T-cell (primary cell): ENCODE data around the gene PTPRD. TPM values are rescaled to one million over a fixed set of nuclear protein-coding genes. Genes with fewer than 3 reads are reported as not detected.
"Not testable (repeated sequence)": the region's sequence is repeated elsewhere in the genome, so short reads cannot be mapped to it uniquely, and the experiment has no call there.

Source experiments
- ATAC-seq, 4 experiments: fragments of 200-7000 bp in 3 of 4; fragments of 150-1000 bp in 1 of 4; cut with Tn5 transposase; replicated peaks in 1 of 4; 1 replicate in 3 of 4; 2 replicates in 1 of 4; pipeline ENCODE4 v1.10.0; 2021; ENCODE audit warnings: moderate library complexity in 3 of 4, mild to moderate bottlenecking in 2 of 4, moderate number of reproducible peaks in 1 of 4
- CTCF ChIA-PET, 2 donors: fragments of 300-600 bp; sonication (Branson Sonifier 250); formaldehyde crosslinking; loops; one replicate each; lab custom pipeline; 2022; ENCODE audit warnings: antibody characterized with exemption in 2 of 2; lab: Charles Lee
- POLR2A ChIA-PET, 2 donors: fragments of 300-600 bp; sonication (Branson Sonifier 250); formaldehyde crosslinking; loops; one replicate each; lab custom pipeline; 2022; ENCODE audit warnings: antibody characterized with exemption in 2 of 2; lab: Charles Lee
- DNase-seq, 35 experiments: peaks; one replicate each; pipeline versions ENCODE4 v3.0.0 to v3.0.0-alpha.2; 2013 to 2023
- H3K27ac ChIP-seq: one replicate; pipeline ENCODE4 v1.5.1; 2013; ENCODE audit warnings: low read length
- H3K27me3 ChIP-seq, 2 experiments: replicated peaks in 1 of 2; 1 replicate in 1 of 2; 2 replicates in 1 of 2; pipeline versions ENCODE4 v1.6.1 to v1.7.0; 2013; ENCODE audit warnings: low read length in 1 of 2, mixed read lengths in 1 of 2; ENCODE audit not compliant: control insufficient read depth in 2 of 2, insufficient read depth in 2 of 2; ENCODE audit errors: extremely low read depth in 1 of 2
- H3K36me3 ChIP-seq, 2 donors: 1 replicate in 1 of 2; 2 replicates in 1 of 2; pipeline versions ENCODE4 v1.6.1 to v1.7.0; 2013; ENCODE audit warnings: low read length in 1 of 2; ENCODE audit not compliant: control insufficient read depth in 2 of 2, insufficient read depth in 1 of 2; ENCODE audit errors: extremely low read depth in 1 of 2
- H3K4me1 ChIP-seq, 2 experiments: 1 replicate in 1 of 2; 2 replicates in 1 of 2; pipeline versions ENCODE4 v1.6.1 to v1.7.0; 2013; ENCODE audit warnings: low read length in 2 of 2, mixed read lengths in 1 of 2; ENCODE audit not compliant: insufficient read depth in 2 of 2, control insufficient read depth in 1 of 2; ENCODE audit errors: extremely low read depth in 1 of 2
- H3K4me3 ChIP-seq, 2 donors: 1 replicate in 1 of 2; 2 replicates in 1 of 2; pipeline versions ENCODE4 v1.5.1 to v1.7.0; 2013; ENCODE audit warnings: mild to moderate bottlenecking in 2 of 2, low read length in 1 of 2, moderate library complexity in 1 of 2; ENCODE audit not compliant: control insufficient read depth in 1 of 2; ENCODE audit errors: extremely low read depth in 1 of 2
- H3K9me3 ChIP-seq: 2 replicates; pipeline ENCODE4 v1.7.0; 2013
- H3K27ac Mint-ChIP-seq, 2 donors: one replicate each; pipeline ENCODE4 v1.8.0; 2020 to 2021; ENCODE audit warnings: mild to moderate bottlenecking in 2 of 2, mixed read lengths in 2 of 2
- H3K27me3 Mint-ChIP-seq, 2 donors: one replicate each; pipeline ENCODE4 v1.8.0; 2021 to 2022; ENCODE audit warnings: mixed read lengths in 2 of 2
- H3K36me3 Mint-ChIP-seq: one replicate; pipeline ENCODE4 v1.8.0; 2021; ENCODE audit warnings: mixed read lengths
- H3K4me1 Mint-ChIP-seq, 3 donors: one replicate each; pipeline ENCODE4 v1.8.0; 2020 to 2022; ENCODE audit warnings: mixed read lengths in 3 of 3, mild to moderate bottlenecking in 1 of 3
- H3K4me3 Mint-ChIP-seq, 3 donors: one replicate each; pipeline ENCODE4 v1.8.0; 2020 to 2022; ENCODE audit warnings: mild to moderate bottlenecking in 3 of 3, mixed read lengths in 3 of 3, moderate library complexity in 3 of 3
- H3K9me3 Mint-ChIP-seq, 3 donors: one replicate each; pipeline ENCODE4 v1.8.0; 2020 to 2022; ENCODE audit warnings: mixed read lengths in 3 of 3
- WGBS: methylation state at CpG from one replicate; pipeline ENCODE4 v1.1.5; 2013; ENCODE audit warnings: missing lambda C conversion rate; ENCODE audit not compliant: insufficient coverage; 5-methylcytosine and 5-hydroxymethylcytosine counted together
- total RNA-seq, 35 experiments: library from RNA in 6 of 35; stranded (reverse) in 6 of 35; fragments of 120-200 nt in 1 of 35; gene quantifications; one replicate each; pipeline versions ENCODE4 v1.2.1 to v1.2.4 and lab custom pipeline; 2013 to 2026

Gene PTPRD
- total RNA-seq, 5 donors from 2014 or later (not counting 1 experiment from before 2014, with no cell fraction given): 0.13 to 0.61 (median 0.38) TPM; not detected in 2

GRCh38 chr9:9326749-9327148, 1286.1 kb downstream of the PTPRD start:
- Histone ChIP-seq H3K4me3 (no peak overlapping the region), H3K27ac (no peak overlapping the region), H3K4me1 (no peaks in the 10 kb centered on the region), H3K36me3 (no peaks in the 10 kb centered on the region), H3K27me3 (no peaks in the 10 kb centered on the region), H3K9me3 (no peaks in the 10 kb centered on the region)
- DNase-seq: no peak
- Mint-ChIP-seq H3K36me3 (no peaks in the 10 kb centered on the region), H3K9me3 (peaks cover 5 to 10% (median 8%) of the 10 kb centered on the region in 3 donors), H3K27ac (no peak overlapping the region), H3K4me1 (no peaks in the 10 kb centered on the region), H3K27me3 (no peaks in the 10 kb centered on the region), H3K4me3 (no peak overlapping the region)
- ATAC-seq: no peak
- CTCF ChIA-PET: no interaction called here
- POLR2A ChIA-PET: no interaction called here

- no peaks in the 10 kb centered on the region for H3K4me1 ChIP-seq
- H3K9me3 Mint-ChIP-seq: peaks cover 0 to 14% (median 7%) of the 10 kb centered on the region in 3 donors
- no peaks in the 10 kb centered on the region for H3K9me3 ChIP-seq
- no peaks in the 10 kb centered on the region for H3K27me3 Mint-ChIP-seq
- ATAC-seq: no peak
- H3K4me3 ChIP-seq: no peak overlapping the region
- WGBS: 67% methylated on average over 2 of the region's 2 CpGs
- no peak overlapping the region for H3K27ac Mint-ChIP-seq
- POLR2A ChIA-PET: no interaction called here
- DNase-seq: no peak
- no peaks in the 10 kb centered on the region for H3K4me1 Mint-ChIP-seq
- H3K27ac ChIP-seq: no peak overlapping the region
- no peaks in the 10 kb centered on the region for H3K27me3 ChIP-seq
- no peaks in the 10 kb centered on the region for H3K36me3 Mint-ChIP-seq
- H3K4me3 Mint-ChIP-seq: no peak overlapping the region
- CTCF ChIA-PET: no interaction called here
- no peaks in the 10 kb centered on the region for H3K36me3 ChIP-seq
These were observed 1293.8 kb downstream of the PTPRD start for GRCh38 chr9:9319007-9319406.

DNA sequence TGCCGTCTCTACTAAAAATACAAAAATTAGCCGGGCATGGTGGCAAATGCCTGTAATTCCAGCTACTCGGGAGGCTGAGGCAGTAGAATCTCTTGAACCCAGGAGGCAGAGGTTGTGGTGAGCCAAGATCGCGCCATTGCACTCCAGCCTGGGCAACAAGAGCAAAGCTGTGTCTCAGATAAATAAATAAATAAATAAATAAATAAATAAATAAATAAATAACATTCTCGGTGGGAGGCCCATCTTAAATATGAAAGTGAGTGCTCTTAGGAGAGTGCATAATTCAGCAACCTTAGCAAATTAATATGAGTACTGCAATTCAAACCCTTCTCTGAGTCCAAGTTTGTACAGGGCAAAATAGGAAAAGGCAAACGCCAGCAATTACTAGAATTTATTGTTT, 1302.1 kb downstream of the PTPRD start:
- H3K27me3 Mint-ChIP-seq, H3K9me3 Mint-ChIP-seq, H3K4me3 ChIP-seq, H3K27ac ChIP-seq, H3K9me3 ChIP-seq, ATAC-seq, CTCF ChIA-PET, DNase-seq, H3K4me1 Mint-ChIP-seq, H3K4me3 Mint-ChIP-seq, H3K27ac Mint-ChIP-seq, H3K36me3 Mint-ChIP-seq, H3K36me3 ChIP-seq, H3K27me3 ChIP-seq, POLR2A ChIA-PET, H3K4me1 ChIP-seq: not testable (repeated sequence)
- 100% methylated on average over 2 of the region's 7 CpGs for WGBS

- no peaks in the 10 kb centered on the region for H3K27me3 Mint-ChIP-seq
- no peak overlapping the region for H3K4me3 Mint-ChIP-seq
- ChIA-PET POLR2A (no interaction called here), CTCF (no interaction called here)
- no peaks in the 10 kb centered on the region for H3K36me3 ChIP-seq
- no peaks in the 10 kb centered on the region for H3K4me1 ChIP-seq
- no peak overlapping the region for H3K4me3 ChIP-seq
- no peaks in the 10 kb centered on the region for H3K4me1 Mint-ChIP-seq
- H3K27me3 ChIP-seq: no peaks in the 10 kb centered on the region
- no peak overlapping the region for H3K27ac ChIP-seq
- no peak overlapping the region for H3K27ac Mint-ChIP-seq
- H3K9me3 Mint-ChIP-seq: peaks cover 0 to 8% (median 7%) of the 10 kb centered on the region in 3 donors
- DNase-seq: no peak
- H3K36me3 Mint-ChIP-seq: no peaks in the 10 kb centered on the region
- no peak for ATAC-seq
- no peaks in the 10 kb centered on the region for H3K9me3 ChIP-seq
These were observed 1307.2 kb downstream of the PTPRD start for GRCh38 chr9:9305600-9305999.

- H3K4me1 ChIP-seq: no peaks in the 10 kb centered on the region
- no peak overlapping the region for H3K27ac Mint-ChIP-seq
These were observed 1313.7 kb downstream of the PTPRD start for GRCh38 chr9:9299134-9299533.

GRCh38 chr9:9286001-9286400, 1326.8 kb downstream of the PTPRD start:
- Histone ChIP-seq H3K4me1 (no peaks in the 10 kb centered on the region), H3K27me3 (no peaks in the 10 kb centered on the region), H3K9me3 (no peaks in the 10 kb centered on the region), H3K4me3 (no peak overlapping the region), H3K27ac (no peak overlapping the region), H3K36me3 (no peaks in the 10 kb centered on the region)
- Mint-ChIP-seq H3K9me3 (peaks cover 4 to 8% (median 7%) of the 10 kb centered on the region in 3 donors), H3K27me3 (no peaks in the 10 kb centered on the region), H3K4me1 (no peaks in the 10 kb centered on the region), H3K36me3 (no peaks in the 10 kb centered on the region), H3K4me3 (no peak overlapping the region), H3K27ac (no peak overlapping the region)
- POLR2A ChIA-PET: no interaction called here
- DNase-seq: no peak
- no peak for ATAC-seq
- CTCF ChIA-PET: no interaction called here
- WGBS: no CpG with 5 or more reads among the region's 2 CpGs

More at GRCh38 chr9:9299134-9299533, 1313.7 kb downstream of the PTPRD start:
- Histone ChIP-seq H3K9me3 (no peaks in the 10 kb centered on the region), H3K27me3 (no peaks in the 10 kb centered on the region), H3K27ac (no peak overlapping the region), H3K4me3 (no peak overlapping the region), H3K36me3 (no peaks in the 10 kb centered on the region)
- no peak for ATAC-seq
- ChIA-PET POLR2A (no interaction called here), CTCF (no interaction called here)
- Mint-ChIP-seq H3K4me3 (no peak overlapping the region), H3K27me3 (no peaks in the 10 kb centered on the region), H3K9me3 (peaks cover 0 to 3% (median 0%) of the 10 kb centered on the region in 3 donors), H3K4me1 (no peaks in the 10 kb centered on the region), H3K36me3 (no peaks in the 10 kb centered on the region)
- DNase-seq: no peak
- no CpG with 5 or more reads among the region's 1 CpG for WGBS

DNA sequence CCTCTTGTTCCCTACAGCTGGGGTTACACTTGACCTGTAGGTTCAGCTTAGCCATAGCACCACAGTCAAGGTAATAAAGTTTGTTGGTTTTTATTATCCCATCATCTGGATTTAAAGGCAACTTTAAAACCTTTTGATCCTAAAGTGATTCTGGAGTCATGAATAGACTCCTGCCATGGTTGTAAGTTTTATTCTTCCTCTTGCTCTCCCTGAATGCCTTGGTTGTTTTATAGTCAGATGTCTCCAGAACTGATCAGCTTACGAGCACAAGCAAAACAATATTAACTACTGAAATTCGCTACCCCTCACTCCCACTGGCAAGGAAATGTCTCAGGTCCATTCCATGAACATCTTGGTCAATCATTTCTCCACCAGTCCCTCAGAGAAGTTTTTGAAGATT, 1328.6 kb downstream of the PTPRD start:
- ATAC-seq (no peak), DNase-seq (no peak)
- H3K4me3 Mint-ChIP-seq: no peak overlapping the region
- no peaks in the 10 kb centered on the region for H3K27me3 Mint-ChIP-seq
- CTCF ChIA-PET: no interaction called here
- no peak overlapping the region for H3K27ac Mint-ChIP-seq
- H3K36me3 Mint-ChIP-seq: no peaks in the 10 kb centered on the region
- no peaks in the 10 kb centered on the region for H3K36me3 ChIP-seq
- H3K4me3 ChIP-seq: no peak overlapping the region
- H3K9me3 Mint-ChIP-seq: peaks cover 0 to 7% (median 4%) of the 10 kb centered on the region in 3 donors
- no peaks in the 10 kb centered on the region for H3K9me3 ChIP-seq
- 83% methylated on average over 1 of the region's 2 CpGs for WGBS
- no peaks in the 10 kb centered on the region for H3K4me1 Mint-ChIP-seq
- no peaks in the 10 kb centered on the region for H3K27me3 ChIP-seq
- no peak overlapping the region for H3K27ac ChIP-seq
- no peaks in the 10 kb centered on the region for H3K4me1 ChIP-seq
- POLR2A ChIA-PET: no interaction called here
